Fibroblast of villous mesenchyme (primary cell): ENCODE data around the gene NF1. TPM values are rescaled to one million over a fixed set of nuclear protein-coding genes. Genes with fewer than 3 reads are reported as not detected.

Experiments used
- DNase-seq: peaks from one replicate; pipeline ENCODE4 v3.0.0-alpha.2; 2010; ENCODE audit warnings: low read depth
- H3K4me3 ChIP-seq: 2 replicates; pipeline ENCODE4 v1.5.1; 2011; ENCODE audit warnings: low read depth, mild to moderate bottlenecking, low read length
- CTCF ChIP-seq: IDR thresholded peaks from 2 replicates; pipeline ENCODE4 v1.5.1; 2012; ENCODE audit warnings: low read depth, mild to moderate bottlenecking, low read length; ENCODE audit not compliant: insufficient read depth
- total RNA-seq: library from RNA; depleted of rRNA; stranded (reverse); fragments of >200 nt; gene quantifications from 2 replicates; pipeline ENCODE4 v1.2.3, GENCODE V29; 2012

The NF1 gene
- total RNA-seq, 1 donor: 82.5 TPM

DNA sequence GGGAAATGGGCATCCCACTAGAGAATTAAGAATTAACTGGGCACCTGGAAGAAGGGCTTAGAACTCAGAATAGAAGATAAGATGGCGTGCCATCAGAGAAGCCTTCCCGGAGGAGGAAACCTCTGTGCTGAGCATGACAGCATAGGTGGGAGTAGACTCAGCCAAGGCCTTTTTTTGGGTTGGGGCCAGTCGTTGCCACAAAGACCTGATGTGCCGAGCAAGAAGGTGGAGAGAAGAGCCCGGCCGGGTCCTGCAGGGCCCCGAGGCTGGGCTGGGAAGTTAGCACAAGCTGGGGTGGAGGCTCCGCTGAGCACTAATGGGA lies 295.6 kb downstream of the NF1 start:
- no peak overlapping the region for H3K4me3 ChIP-seq
- TF ChIP-seq CTCF: no peak
- DNase-seq: no peak

- no peak for DNase-seq
- TF ChIP-seq CTCF: no peak
- H3K4me3 ChIP-seq: peak overlapping the region; percentile 40
Measured at GRCh38 chr17:31390748-31391495, 296.1 kb downstream of the NF1 start.

- H3K4me3 ChIP-seq: peak within 1 kb of the TSS; percentile 40
- DNase-seq: peak; percentile 7
- no peak for TF ChIP-seq CTCF
Measured at GRCh38 chr17:31391496-31391949, 296.7 kb downstream of the NF1 start, which contains the start of gene RAB11FIP4. RAB11FIP4 (plus strand) TSS chr17:31391675; CDS start chr17:31391853, 178 bp downstream.

- DNase-seq: no peak
- peak overlapping the region; percentile 12 for H3K4me3 ChIP-seq
Measured at GRCh38 chr17:31392002-31392855, 297.5 kb downstream of the NF1 start.

DNA sequence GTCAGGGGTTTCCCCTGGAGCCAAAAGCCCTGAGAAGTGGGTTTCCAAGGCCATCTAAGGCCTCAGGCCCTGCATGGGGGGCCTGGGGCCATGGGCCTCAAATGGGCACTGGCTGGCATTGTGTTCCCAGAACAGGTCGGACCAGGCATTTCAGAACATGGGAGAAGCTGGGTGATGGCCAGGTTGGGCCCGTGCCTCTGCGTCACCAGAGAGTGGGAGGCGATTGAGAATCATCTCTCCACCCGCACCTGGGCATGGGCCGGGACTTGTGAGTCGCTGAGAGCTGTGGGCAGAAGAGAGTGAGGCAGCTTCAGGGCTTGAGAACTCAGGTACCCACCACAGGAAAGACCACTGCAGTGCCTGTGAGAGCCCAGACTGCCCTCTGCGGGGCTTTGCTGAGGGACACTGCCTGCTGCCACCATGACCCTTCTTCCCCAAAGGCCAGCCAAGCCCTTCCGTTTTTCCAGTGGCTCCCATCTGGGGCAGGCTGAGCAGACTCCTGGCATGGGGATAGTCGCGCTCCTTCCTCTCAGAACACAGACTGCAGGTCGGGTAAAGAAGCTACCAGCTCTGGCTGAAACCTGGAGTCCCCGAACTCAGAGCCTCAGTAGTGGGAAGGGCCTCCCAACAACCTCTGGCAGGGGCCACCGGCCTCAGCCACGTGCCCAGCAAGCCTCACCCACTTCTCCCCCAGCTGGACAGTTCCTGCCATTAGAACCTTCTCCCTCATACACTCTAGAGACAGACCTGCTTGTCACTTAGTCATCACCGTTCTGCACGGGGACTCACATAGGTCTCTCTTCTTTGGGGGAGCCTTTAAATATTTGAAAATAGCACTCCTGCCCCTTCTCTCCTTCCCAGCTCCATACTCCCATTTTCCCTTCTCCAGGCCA lies 298.3 kb downstream of the NF1 start:
- TF ChIP-seq CTCF: no peak
- DNase-seq: no peak
- H3K4me3 ChIP-seq: no peak overlapping the region

More at GRCh38 chr17:31392002-31392855, 297.5 kb downstream of the NF1 start:
- no peak for TF ChIP-seq CTCF

- no peak for DNase-seq
- no peak overlapping the region for H3K4me3 ChIP-seq
- no peak for TF ChIP-seq CTCF
Measured at GRCh38 chr17:31393749-31394146, 299.0 kb downstream of the NF1 start.
